Measurements from ENCODE around the gene SERPINB3.
"Not testable (repeated sequence)": the region's sequence is repeated elsewhere in the genome, so short reads cannot be mapped to it uniquely, and the experiment has no call there.

Gene SERPINB3

DNA sequence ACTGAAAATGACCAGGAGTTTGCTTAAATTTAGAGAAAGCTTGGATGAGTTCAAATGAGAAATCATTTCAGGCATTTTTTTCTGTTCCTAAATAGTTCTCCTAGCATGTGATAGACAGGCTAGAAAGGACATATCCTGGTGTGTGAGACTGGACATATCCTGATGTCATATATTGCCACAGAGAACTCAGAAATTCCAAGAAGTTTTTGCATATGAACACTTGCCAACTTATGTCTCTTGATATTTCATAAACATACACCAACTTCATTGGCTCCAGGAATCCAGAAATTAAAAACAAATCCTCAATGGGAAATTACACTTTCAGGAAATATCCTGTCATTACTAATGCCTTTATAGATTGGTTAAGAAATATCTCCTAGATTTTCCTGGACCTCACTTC, 14.8 kb downstream of the SERPINB3 start:
- DNase-seq (ENCODE audit: low read depth in 2 of 2): no peak

DNA sequence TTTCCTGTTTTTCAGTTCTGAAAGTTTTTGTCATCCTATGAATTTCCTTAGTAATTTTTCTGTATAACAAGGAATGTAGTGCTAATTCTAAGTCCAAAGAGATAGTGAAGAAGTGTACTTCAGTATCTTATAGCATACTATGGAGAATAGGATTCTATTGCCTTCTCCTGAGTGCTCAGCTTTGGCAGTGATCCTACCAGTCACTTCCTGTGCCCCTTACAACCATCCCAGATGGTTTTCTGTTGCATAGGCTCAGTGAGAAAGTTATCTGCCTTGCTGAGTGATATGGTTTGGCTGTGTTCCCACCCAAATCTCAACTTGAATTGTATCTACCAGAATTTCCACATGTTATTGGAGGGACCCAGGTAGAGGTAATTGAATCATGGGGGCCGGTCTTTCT, 17.0 kb downstream of the SERPINB3 start:
- not testable (repeated sequence) for DNase-seq (ENCODE audit: low read depth in 2 of 2)

DNA sequence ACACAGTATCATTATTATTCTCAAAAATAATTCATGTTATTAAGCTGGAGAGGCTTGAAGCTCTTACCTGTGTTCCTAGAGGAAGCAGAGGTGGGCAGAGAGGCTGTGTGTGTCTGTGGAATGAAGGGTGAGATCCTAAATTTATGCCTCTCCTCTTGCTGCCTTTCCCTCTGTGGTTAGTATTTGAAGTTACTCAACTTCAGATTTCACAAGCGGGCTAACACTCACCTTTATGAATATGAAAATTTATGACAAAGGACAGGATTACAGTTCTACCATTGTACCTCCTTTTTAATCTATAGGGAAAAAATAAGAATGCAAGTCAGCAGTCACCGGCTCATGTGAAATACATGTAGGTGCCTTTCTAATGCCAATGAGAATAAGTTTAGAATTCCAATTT, 17.6 kb downstream of the SERPINB3 start, which contains the start of gene SERPINB4:
SERPINB4 (minus strand) TSS at position 115 of the 400 bp plus-strand sequence. CDS start 679 bp downstream, outside the sequence.
- DNase-seq (ENCODE audit: low read depth in 2 of 2): not testable (repeated sequence)

DNA sequence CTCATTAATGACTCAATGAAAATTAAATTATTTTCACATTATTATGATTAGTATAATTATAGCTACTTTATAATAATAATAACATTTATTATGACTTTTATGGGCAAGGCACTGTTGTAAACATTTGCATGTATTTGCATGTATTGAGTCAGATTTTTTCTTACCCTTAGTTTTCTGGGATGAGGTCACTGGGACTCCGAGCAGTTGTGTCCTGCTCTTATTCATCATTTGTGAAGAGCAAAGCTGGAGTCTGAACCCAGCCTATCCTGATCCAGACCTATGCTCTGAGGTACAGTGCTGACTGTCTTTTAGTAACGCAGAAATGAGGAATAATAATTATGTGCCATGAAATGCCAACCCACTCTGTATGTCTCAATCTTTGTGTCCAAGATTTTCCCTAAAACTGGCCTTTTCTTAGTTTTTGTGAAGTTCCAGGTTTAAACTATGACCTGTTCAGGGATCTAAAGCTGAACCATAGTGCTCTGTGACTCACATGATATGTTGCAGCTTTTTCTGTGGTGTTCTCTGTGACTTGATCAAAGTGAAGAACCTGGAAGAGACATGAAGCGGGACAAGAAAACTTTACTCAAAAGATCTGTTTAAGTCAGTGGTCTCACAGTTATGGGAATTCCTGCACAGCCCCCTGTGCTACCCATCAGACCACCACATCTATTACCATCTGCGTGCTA, 18.9 kb downstream of the SERPINB3 start:
- DNase-seq (ENCODE audit: low read depth in 2 of 2): not testable (repeated sequence)

DNA sequence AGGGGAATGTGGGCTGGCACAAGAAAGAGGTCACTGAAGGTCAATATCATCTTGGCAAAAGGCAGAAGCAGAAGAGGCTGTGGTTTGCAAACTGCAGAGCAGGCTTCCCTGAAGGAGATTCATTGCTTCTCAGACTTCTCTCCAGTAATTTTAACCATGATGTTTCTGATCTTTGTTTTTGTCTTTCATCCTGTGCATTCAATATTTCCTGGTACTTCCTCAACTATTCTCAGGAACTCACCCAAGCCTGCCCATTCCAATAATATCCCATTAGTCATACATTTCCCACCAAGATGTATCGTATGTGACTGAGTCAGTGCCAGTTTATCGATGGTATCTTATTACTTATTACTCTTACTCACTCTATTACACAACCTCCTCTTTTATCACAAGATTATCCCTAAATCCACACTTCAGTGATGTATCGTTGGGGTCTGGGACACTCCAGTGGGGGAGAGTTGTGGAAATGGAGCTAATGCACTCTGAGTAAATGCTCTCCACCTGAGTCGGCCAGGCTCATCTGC, 20.5 kb downstream of the SERPINB3 start:
- not testable (repeated sequence) for DNase-seq (ENCODE audit: low read depth in 2 of 2)

DNA sequence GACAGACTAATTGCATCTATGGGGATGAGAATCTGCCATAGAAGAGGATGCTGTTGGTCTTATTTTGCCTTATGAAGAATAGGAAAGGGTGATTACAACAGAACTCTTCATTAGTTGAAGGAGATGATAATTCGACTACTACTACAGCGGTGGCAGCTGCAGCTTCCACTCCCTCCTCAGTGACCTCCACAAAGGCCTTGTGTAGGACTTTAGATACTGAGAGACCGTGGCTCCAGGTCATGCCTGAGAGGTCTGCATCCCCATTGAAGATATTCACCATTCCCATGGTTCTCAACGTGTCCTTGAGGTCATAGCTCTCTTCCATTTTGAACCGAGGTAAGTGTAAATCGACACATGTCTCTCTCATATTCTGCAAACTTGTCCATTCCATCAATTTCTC, 24.0 kb downstream of the SERPINB3 start:
- no peak for DNase-seq (ENCODE audit: low read depth in 2 of 2)

DNA sequence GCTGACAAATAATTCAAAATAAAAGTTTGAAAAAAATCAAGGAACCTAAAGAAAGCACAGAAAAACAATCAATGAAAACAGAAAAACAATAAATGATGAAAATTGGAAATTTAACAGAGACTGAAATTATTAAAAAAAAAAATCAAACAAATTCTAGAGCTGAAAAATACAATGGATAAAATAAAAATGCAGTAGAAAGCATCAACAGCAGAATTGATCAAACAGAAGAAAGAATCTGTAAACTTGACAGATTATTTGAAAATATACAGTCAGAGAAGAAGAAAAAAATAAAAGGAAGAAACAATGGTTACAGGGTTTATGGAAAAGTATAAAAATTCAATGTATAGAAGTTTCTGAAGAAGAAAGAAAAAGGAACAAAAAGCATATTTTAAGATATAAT, 33.9 kb downstream of the SERPINB3 start:
- no peak for DNase-seq (ENCODE audit: low read depth in 2 of 2)

DNA sequence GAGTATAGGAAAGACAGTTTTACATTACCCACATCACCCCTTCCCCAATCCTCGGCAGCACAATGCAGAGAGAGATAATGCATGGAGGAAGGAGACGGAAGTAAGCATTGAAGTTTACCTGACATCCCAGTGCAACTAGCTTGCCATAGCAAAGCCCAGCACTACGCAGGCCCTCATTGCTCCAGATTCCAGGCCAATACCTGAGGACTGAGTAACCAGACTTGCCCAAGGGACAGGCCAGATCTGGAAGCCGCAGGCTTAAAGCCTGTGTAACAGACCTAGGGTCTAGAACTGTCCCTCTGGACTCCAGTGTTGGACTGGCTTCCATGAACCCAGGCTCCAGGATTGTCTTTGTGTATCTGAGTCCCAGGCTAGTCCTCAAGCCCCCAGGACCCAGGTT, 35.3 kb downstream of the SERPINB3 start:
- DNase-seq (ENCODE audit: low read depth in 2 of 2): no peak

DNA sequence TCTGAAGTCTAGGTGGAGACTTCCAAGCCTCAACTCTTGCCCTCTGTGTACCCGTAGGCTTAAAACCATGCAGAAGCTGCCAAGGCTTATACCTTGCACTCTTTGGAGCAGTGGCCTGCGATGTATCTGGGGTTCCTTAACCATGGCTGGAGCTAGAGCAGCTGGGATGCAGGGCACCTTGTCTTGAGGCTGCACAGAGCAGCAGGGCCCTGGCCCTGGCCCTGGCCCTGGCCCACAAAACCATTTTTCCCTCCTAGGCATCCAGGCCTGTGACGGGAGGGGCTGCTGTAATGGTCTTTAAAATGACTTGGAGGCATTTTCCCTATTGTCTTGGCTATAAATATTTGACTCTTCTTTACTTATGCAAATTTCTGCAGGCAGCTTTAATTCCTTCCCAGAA, 36.8 kb downstream of the SERPINB3 start:
- DNase-seq (ENCODE audit: low read depth in 2 of 2): no peak

DNA sequence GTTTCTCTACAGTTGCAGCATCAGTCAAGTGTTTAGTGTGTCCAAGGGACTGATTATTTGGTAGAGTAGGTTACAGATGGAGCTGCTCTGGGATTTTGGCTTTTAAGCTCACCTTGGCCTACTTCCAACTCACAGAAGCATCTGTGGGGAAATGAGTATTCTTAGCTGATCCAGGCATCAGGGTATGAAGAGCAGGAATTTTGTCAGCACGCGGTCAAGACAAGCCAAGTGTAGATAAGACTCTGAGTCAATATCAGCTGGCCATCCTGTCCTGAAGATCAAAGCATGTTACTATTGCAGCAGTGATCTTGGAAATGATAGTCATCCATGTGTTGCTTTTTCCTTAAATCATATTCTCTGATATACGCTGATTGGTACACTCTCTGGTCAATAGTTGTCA, 42.0 kb downstream of the SERPINB3 start:
- no peak for DNase-seq (ENCODE audit: low read depth in 2 of 2)

DNA sequence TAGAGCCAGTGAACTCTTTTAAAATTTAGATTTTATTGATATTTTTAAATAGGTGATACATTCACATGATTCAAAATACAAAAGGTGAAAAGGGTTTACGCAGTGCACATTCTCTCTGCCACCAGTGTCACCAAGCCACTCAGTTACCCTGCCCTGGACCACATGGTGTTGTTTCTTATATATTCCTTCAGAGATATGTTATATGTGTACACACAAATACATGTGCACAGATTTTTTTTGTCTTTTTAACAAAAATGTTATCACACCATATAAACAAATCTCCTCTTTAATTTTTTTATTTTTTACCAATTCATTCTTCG, 43.8 kb downstream of the SERPINB3 start:
- no peak for DNase-seq (ENCODE audit: low read depth in 2 of 2)

DNA sequence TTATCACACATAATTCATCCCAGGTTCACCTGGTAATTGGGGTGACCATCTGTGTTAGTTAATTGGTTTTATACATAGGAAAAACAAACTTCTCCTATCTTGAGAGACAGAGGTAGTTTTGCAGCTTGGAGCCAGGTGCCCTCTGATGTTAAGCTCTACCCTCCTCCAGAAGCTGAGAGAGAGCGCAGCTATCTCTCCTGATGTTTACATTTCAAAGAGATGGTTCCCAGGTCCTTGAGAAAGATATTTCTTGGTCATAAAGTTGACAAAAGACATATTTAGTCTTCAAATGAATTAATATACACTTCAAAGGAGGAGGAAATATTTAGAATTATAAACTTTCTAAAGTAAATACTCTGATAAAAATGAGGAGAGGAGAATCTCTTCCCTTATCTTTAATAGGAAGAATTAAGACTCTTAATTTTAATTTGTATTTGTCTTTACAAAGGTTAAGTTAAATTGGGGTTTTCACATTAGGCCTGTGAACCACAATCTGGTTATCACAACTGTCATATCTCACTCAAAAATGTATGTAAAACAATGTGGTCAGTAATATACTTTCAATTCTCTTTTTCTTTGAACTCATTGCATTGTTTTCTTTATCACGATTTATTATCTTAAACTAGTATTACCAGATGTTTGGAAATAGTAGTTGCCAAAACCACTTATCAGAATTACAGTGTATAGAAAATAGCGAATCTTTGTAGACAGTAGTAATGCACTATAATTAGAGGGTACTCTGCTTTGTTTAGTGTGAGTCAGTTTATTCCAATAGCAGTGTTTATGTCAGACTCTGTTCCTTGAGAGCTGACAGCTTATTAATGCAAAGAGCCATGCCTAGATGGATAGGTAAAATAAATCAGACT, 44.4 kb downstream of the SERPINB3 start:
- no peak for DNase-seq (ENCODE audit: low read depth in 2 of 2)

DNA sequence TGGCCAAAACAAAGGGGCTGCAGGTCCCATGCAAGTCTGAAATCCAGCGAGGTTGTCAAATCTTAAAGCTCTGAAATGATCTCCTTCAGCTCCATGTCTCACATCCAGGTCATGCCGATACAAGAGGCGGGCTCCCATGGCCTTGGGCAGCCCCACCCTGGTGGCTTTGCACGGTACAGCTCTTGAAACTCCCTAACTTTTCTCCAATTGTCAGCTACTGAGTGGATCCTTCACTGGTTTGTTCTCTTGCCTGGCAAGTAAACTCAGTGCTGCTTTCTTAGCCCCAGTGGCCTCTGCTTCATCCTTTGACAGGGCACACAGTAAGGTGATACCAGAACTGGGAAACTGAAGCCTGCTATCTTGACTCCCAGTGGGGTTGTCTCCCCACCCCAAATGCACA, 48.3 kb downstream of the SERPINB3 start:
- no peak for DNase-seq (ENCODE audit: low read depth in 2 of 2)

DNA sequence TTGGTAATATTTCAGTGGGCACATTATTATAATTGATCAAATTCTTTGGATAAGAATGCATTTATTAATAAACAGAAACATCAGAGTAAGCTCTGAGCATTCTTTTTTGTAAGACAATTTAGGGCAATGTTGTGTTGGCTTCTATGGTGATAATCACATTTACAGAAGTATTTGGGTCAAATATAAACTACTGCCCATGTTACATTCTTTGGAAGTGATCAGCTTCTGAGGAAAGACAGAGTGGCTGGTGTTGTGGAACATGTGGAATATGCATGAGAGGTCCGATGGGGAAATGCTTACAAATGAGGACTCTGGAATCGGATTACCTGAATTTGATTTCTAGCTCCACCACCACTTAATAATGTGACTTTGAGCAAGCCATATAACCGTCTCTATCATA, 55.2 kb downstream of the SERPINB3 start:
- DNase-seq (ENCODE audit: low read depth in 2 of 2): no peak

All from stimulated activated CD8-positive, alpha-beta memory T cell treated with anti-CD3 and anti-CD28 coated beads, Interleukin-15, amount 100 ng/mL, for 48 hours (primary cell).